GM12891 (cell line): ENCODE results near the gene HSPH1.

ENCODE experiments used
- DNase-seq: peaks from one replicate; pipeline ENCODE4 v3.0.0; 2011; ENCODE audit warnings: low spot score; ENCODE audit not compliant: insufficient read length
- FAIRE-seq: peaks from 2 replicates; lab custom pipeline; 2011; peaks lifted over from hg19 to GRCh38; lab: Jason Lieb, UNC
- PAX5 ChIP-seq: IDR thresholded peaks from 2 replicates; pipeline ENCODE4 v1.6.1; 2011; ENCODE audit warnings: low read length, moderate library complexity, mild to moderate bottlenecking; ENCODE audit not compliant: insufficient read depth, severe bottlenecking
- POLR2A ChIP-seq: IDR thresholded peaks from 2 replicates; pipeline ENCODE4 v1.6.1; 2011; ENCODE audit warnings: low read depth, low read length, control low read depth
- POLR2AphosphoS5 ChIP-seq: IDR thresholded peaks from 2 replicates; pipeline ENCODE4 v1.6.1; 2011; ENCODE audit warnings: low read depth, low read length, control low read depth
- POU2F2 ChIP-seq: IDR thresholded peaks from 2 replicates; pipeline ENCODE4 v1.6.1; 2011; ENCODE audit warnings: low read depth, mild to moderate bottlenecking, control low read depth, low read length, moderate library complexity
- SPI1 ChIP-seq: IDR thresholded peaks from 2 replicates; pipeline ENCODE4 v1.6.1; 2011; ENCODE audit warnings: low read depth, low read length, control low read depth
- TAF1 ChIP-seq: IDR thresholded peaks from 2 replicates; pipeline ENCODE4 v1.6.1; 2011; ENCODE audit warnings: low read depth, low read length, control low read depth

HSPH1 gene

GRCh38 chr13:31160857-31161556 lies 697 bp downstream of the HSPH1 start:
- FAIRE-seq (peak; percentile 50), DNase-seq (no peak)
- TF ChIP-seq POLR2A (no peak), TAF1 (peak; percentile 49; the same call in 1 of the 2 replicates)

- TF ChIP-seq POLR2A: no peak
- no peak for TF ChIP-seq POLR2AphosphoS5
- no peak for TF ChIP-seq TAF1
- TF ChIP-seq POU2F2: no peak
- TF ChIP-seq SPI1: no peak
- DNase-seq (no peak), FAIRE-seq (no peak)
Measured at GRCh38 chr13:31159306-31159705, 2.4 kb downstream of the HSPH1 start.

DNA sequence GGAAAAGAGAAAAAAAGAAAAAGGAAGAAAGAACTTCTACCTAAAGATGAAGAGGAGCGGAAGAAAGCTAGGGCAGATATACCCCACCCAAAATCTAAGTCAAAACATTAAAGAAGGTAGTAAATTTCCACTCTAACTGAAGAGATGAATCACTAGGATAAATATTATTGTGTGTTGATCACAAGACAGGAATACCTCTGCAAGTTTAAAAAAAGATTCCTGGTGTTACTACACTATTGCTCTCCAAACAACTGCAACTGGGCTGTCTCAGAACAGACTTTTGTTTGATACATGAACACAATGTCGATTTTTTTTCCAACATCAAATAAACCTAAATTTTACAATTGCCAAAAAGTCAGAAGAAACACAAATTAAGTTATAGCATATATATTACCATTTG lies 6.8 kb downstream of the HSPH1 start:
- DNase-seq: no peak
- TF ChIP-seq POLR2A (no peak), POU2F2 (no peak), POLR2AphosphoS5 (no peak), PAX5 (no peak), SPI1 (no peak), TAF1 (no peak)
- FAIRE-seq: no peak

DNA sequence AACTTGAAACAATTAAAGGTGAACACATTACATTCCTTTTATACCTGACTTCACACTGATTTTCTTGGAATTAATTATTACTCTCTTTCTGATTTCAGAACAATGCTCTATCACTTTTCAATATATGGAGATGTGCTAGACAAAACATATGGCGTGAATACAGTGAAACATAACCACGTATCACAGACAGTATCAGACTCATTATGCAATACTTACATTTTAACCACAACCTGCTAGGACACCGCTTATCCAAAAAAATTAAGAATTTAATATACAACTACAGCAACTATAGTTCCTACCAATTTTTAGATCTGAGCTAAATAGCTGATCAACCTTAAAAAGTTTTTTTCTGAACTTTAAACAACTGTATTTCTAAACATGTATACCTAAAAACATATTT lies 9.9 kb downstream of the HSPH1 start:
- TF ChIP-seq POLR2A (no peak), SPI1 (no peak), POU2F2 (no peak), PAX5 (no peak), POLR2AphosphoS5 (no peak), TAF1 (no peak)
- FAIRE-seq: no peak
- no peak for DNase-seq

DNA sequence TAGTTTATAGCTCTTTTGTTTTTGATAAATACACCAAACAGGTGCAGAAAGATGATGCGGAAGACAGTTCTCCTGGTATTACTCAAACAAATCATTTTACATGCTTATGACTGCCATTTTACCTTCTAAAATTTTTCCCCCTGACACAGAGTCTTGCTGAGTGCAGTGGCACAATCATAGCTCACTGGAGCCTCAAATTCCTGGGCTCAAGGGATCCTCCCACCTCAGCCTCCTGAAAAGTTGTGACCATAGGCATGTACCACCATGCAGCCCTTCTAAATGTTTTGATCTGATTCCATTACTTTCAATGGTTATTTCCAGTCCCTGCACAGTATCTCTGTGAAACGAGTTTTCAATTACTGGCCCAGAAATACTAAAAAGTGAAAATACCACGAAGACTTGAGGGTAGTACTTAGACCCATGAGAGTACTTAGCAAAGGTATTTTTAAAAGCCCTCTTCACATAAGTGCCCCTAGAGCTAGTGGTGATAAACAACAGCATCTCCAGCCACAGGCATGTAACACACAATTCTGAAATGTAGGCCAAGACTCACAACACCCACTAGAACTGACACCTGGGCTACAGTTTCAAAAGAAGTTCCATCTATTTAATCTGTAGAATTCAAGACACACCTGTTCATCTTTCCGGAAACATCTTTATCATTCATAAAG lies 11.3 kb downstream of the HSPH1 start:
- TF ChIP-seq TAF1 (no peak), POLR2AphosphoS5 (no peak), POLR2A (no peak), PAX5 (no peak), POU2F2 (no peak), SPI1 (no peak)
- FAIRE-seq: no peak
- no peak for DNase-seq

GRCh38 chr13:31149604-31150003 lies 12.1 kb downstream of the HSPH1 start:
- TF ChIP-seq TAF1: no peak
- no peak for TF ChIP-seq POLR2AphosphoS5
- TF ChIP-seq POU2F2: no peak
- TF ChIP-seq PAX5: no peak
- TF ChIP-seq SPI1: no peak
- no peak for TF ChIP-seq POLR2A
- FAIRE-seq (no peak), DNase-seq (no peak)

GRCh38 chr13:31145417-31145816 lies 16.3 kb downstream of the HSPH1 start:
- no peak for TF ChIP-seq PAX5
- TF ChIP-seq TAF1: no peak
- no peak for TF ChIP-seq POU2F2
- no peak for FAIRE-seq
- DNase-seq: no peak

DNA sequence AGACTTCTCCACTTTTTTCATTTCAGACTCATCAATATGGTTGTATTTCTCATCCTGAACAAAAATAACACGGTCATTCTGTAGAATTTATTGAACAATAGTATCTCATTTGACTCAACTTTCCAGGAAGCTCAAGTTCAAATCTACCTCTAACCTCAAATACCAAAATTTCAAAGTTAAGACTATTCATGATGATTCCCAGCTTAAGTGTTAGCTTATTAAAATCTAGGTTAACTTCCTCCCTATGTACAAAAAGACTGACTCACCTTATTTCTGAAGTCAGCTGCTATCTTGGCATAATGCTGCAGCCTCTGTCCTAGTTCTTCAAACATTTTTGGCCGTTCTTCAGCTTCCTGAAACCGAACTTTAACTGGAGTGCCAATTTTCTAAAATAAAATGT lies 23.2 kb downstream of the HSPH1 start:
- TF ChIP-seq TAF1: no peak
- no peak for TF ChIP-seq POU2F2
- no peak for TF ChIP-seq PAX5
- TF ChIP-seq POLR2A: no peak
- no peak for TF ChIP-seq SPI1
- TF ChIP-seq POLR2AphosphoS5: no peak
- no peak for DNase-seq
- FAIRE-seq: no peak

- DNase-seq (no peak), FAIRE-seq (no peak)
- no peak for TF ChIP-seq POLR2AphosphoS5
- TF ChIP-seq TAF1: no peak
- no peak for TF ChIP-seq PAX5
- TF ChIP-seq SPI1: no peak
Measured at GRCh38 chr13:31136724-31137123, 25.0 kb downstream of the HSPH1 start.

GRCh38 chr13:31134039-31134711 lies 27.5 kb downstream of the HSPH1 start:
- FAIRE-seq: no peak
- no peak for TF ChIP-seq TAF1
- no peak for TF ChIP-seq SPI1
- TF ChIP-seq POLR2AphosphoS5: no peak
- no peak for TF ChIP-seq POU2F2
- TF ChIP-seq POLR2A: no peak
- TF ChIP-seq PAX5: no peak

GRCh38 chr13:31133621-31134020 lies 28.1 kb downstream of the HSPH1 start:
- no peak for FAIRE-seq
- no peak for DNase-seq
- TF ChIP-seq SPI1 (no peak), POU2F2 (no peak), PAX5 (no peak)

More at GRCh38 chr13:31134039-31134711, 27.5 kb downstream of the HSPH1 start:
- DNase-seq: no peak
